ENCODE measurements around the gene FANK1. TPM values are rescaled to one million over a fixed set of nuclear protein-coding genes. Genes with fewer than 3 reads are reported as not detected.

Gene FANK1
- total and polyA plus RNA-seq, 10 donors: 0.35 to 1.0 (median 0.90) TPM; not detected in 2

GRCh38 chr10:125999694-126000093 is 103.3 kb downstream of the FANK1 start:
- H3K27me3 ChIP-seq (replicated peaks in 1 of 7): no peaks in the 10 kb centered on the region
- no peak for DNase-seq
- H3K4me3 ChIP-seq: no peak overlapping the region
- no peak overlapping the region for H3K27ac ChIP-seq
- H3K4me1 ChIP-seq: peaks cover 0 to 15% (median 0%) of the 10 kb centered on the region in 6 donors
- H3K9me3 ChIP-seq: no peaks in the 10 kb centered on the region
- TF ChIP-seq POLR2A (IDR thresholded peaks at IDR 0.05): no peak
- WGBS, 5 donors: 42 to 65% (median 52%) methylated on average over 3 of the region's 3 CpGs
- intact Hi-C loops (cut with DNase I; ENCODE audit: low total_unique reads): no loop called here
- H3K36me3 ChIP-seq: no peaks in the 10 kb centered on the region

DNA sequence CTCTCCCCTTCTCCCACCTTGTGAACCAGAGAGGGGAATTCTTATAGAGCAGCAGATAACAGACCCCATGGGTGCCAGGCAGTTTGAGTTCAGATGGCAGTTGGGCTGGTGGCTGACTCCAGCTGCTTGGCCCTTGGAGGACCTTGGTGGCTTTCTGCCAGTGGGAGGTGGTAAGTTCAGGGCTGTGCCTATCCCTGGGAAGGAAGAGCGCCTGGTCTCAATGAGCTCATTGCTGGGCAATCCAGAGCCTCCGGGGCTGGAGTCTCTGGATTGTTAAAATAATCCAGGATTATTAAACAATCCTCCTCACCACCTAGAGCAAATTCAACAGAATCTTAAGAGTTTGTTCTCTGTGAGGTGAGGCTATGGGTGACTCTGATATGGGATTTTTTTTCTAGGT is 105.2 kb downstream of the FANK1 start:
- DNase-seq: no peak
- 59 to 71% (median 69%) methylated on average over 2 of the region's 2 CpGs for WGBS, 5 donors
- Histone ChIP-seq H3K27me3 (replicated peaks in 1 of 7) (no peaks in the 10 kb centered on the region), H3K9me3 (no peaks in the 10 kb centered on the region), H3K27ac (no peak overlapping the region), H3K4me3 (no peak overlapping the region), H3K36me3 (no peaks in the 10 kb centered on the region), H3K4me1 (peaks cover 0 to 15% (median 0%) of the 10 kb centered on the region in 6 donors)
- intact Hi-C loops (cut with DNase I; ENCODE audit: low total_unique reads): no loop called here
- TF ChIP-seq POLR2A (IDR thresholded peaks at IDR 0.05) (no peak), POLR2AphosphoS5 (IDR thresholded peaks at IDR 0.05) (peak in 1 of 3 donors; percentile 53)

- Histone ChIP-seq H3K36me3 (no peaks in the 10 kb centered on the region), H3K27ac (no peak overlapping the region), H3K4me1 (peaks cover 0 to 10% (median 0%) of the 10 kb centered on the region in 6 donors), H3K9me3 (no peaks in the 10 kb centered on the region), H3K27me3 (replicated peaks in 1 of 7) (no peaks in the 10 kb centered on the region), H3K4me3 (no peak overlapping the region)
- no peak for TF ChIP-seq POLR2AphosphoS5 (IDR thresholded peaks at IDR 0.05)
- TF ChIP-seq POLR2A (IDR thresholded peaks at IDR 0.05): no peak
- TF ChIP-seq, protein P1, sequence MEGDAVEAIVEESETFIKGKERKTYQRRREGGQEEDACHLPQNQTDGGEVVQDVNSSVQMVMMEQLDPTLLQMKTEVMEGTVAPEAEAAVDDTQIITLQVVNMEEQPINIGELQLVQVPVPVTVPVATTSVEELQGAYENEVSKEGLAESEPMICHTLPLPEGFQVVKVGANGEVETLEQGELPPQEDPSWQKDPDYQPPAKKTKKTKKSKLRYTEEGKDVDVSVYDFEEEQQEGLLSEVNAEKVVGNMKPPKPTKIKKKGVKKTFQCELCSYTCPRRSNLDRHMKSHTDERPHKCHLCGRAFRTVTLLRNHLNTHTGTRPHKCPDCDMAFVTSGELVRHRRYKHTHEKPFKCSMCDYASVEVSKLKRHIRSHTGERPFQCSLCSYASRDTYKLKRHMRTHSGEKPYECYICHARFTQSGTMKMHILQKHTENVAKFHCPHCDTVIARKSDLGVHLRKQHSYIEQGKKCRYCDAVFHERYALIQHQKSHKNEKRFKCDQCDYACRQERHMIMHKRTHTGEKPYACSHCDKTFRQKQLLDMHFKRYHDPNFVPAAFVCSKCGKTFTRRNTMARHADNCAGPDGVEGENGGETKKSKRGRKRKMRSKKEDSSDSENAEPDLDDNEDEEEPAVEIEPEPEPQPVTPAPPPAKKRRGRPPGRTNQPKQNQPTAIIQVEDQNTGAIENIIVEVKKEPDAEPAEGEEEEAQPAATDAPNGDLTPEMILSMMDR (IDR thresholded peaks at IDR 0.05 in 8 of 11, conservative IDR thresholded peaks at IDR 0.05 in 3 of 11): no peak
- WGBS, 5 donors: 80 to 86% (median 82%) methylated on average over 8 of the region's 8 CpGs
- no peak for DNase-seq
- intact Hi-C loops (cut with DNase I; ENCODE audit: low total_unique reads): no loop called here
Observed at GRCh38 chr10:126004752-126005151, 108.4 kb downstream of the FANK1 start.

GRCh38 chr10:126006264-126006663 is 109.9 kb downstream of the FANK1 start:
- DNase-seq: peak; percentile 46
- peaks cover 0 to 9% (median 0%) of the 10 kb centered on the region in 8 donors for H3K9me3 ChIP-seq
- no peak overlapping the region for H3K4me3 ChIP-seq
- 69 to 90% (median 74%) methylated on average over 4 to 5 of the region's 5 CpGs for WGBS, 5 donors
- intact Hi-C loops (cut with DNase I; ENCODE audit: low total_unique reads): no loop called here
- no peak overlapping the region for H3K27ac ChIP-seq
- no peaks in the 10 kb centered on the region for H3K27me3 ChIP-seq (replicated peaks in 1 of 7)
- peaks cover 0 to 7% (median 0%) of the 10 kb centered on the region in 6 donors for H3K4me1 ChIP-seq
- TF ChIP-seq POLR2A (IDR thresholded peaks at IDR 0.05) (no peak), POLR2AphosphoS5 (IDR thresholded peaks at IDR 0.05) (no peak)
- TF ChIP-seq, protein P1 (IDR thresholded peaks at IDR 0.05 in 8 of 11, conservative IDR thresholded peaks at IDR 0.05 in 3 of 11): no peak
- no peaks in the 10 kb centered on the region for H3K36me3 ChIP-seq

GRCh38 chr10:126006906-126007305 is 110.5 kb downstream of the FANK1 start:
- Histone ChIP-seq H3K4me1 (peaks cover 0 to 3% (median 0%) of the 10 kb centered on the region in 6 donors), H3K4me3 (no peak overlapping the region), H3K36me3 (no peaks in the 10 kb centered on the region), H3K9me3 (peaks cover 0 to 9% (median 0%) of the 10 kb centered on the region in 8 donors), H3K27me3 (replicated peaks in 1 of 7) (no peaks in the 10 kb centered on the region), H3K27ac (no peak overlapping the region)
- intact Hi-C loops (cut with DNase I; ENCODE audit: low total_unique reads): no loop called here
- TF ChIP-seq POLR2A (IDR thresholded peaks at IDR 0.05): no peak
- TF ChIP-seq, protein P1 (IDR thresholded peaks at IDR 0.05 in 8 of 11, conservative IDR thresholded peaks at IDR 0.05 in 3 of 11): no peak
- no peak for TF ChIP-seq POLR2AphosphoS5 (IDR thresholded peaks at IDR 0.05)
- DNase-seq: no peak
- 87 to 97% (median 89%) methylated on average over 2 of the region's 2 CpGs for WGBS, 5 donors

Measured in spleen (tissue), 11 donors.